Measurements from ENCODE around the gene CFP. TPM values are rescaled to one million over a fixed set of nuclear protein-coding genes. Genes with fewer than 3 reads are reported as not detected.

Gene CFP
- total and polyA plus RNA-seq, 2 of the 13 experiments (the other 11 are each of a cell fraction or from before 2014, with no cell fraction given): 0.01 TPM; not detected in 1

DNA sequence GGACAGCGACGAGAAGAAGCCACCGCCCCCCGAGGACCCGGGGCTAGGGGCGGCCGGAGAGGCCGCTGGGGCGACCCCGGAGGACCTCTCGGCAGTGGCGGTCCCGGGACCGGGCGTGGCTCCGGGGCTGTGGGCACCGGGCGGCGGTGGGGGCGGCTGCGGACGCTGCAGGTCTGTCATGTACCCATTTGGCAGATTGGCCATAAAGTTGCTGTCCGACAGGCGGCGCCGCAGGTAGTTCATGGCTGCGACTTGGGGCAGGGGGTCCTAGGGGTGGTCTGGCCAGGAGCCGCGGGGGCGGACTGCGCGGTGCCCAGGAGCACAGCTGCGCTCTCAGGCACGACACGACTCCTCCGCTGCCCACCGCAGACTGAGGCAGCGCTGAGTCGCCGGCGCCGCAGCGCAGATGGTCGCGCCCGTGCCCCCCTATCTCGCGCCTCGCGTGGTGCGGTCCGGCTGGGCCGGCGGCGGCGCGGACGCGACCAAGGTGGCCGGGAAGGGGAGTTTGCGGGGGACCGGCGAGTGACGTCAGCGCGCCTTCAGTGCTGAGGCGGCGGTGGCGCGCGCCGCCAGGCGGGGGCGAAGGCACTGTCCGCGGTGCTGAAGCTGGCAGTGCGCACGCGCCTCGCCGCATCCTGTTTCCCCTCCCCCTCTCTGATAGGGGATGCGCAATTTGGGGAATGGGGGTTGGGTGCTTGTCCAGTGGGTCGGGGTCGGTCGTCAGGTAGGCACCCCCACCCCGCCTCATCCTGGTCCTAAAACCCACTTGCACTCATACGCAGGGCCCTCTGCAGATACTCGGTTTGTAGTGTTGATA lies 10.0 kb downstream of the CFP start, which contains the start of gene SYN1 (continued):
- TF ChIP-seq SNAPC2 (CRISPR knock-in tag; IDR thresholded peaks at IDR 0.05) (peak; percentile 79; the same call in 1 of the 2 replicates), HOXA9 (CRISPR knock-in tag; IDR thresholded peaks at IDR 0.05; ENCODE audit: borderline replicate concordance) (peak; percentile 43; the same call in 1 of the 2 replicates), ZNF879 (CRISPR knock-in tag; IDR thresholded peaks at IDR 0.05) (no peak), FOSL2 (CRISPR knock-in tag; IDR thresholded peaks at IDR 0.05) (peak; percentile 56), KDM5A (IDR thresholded peaks at IDR 0.05; ENCODE audit: borderline replicate concordance, low read length) (no peak), RXRB (CRISPR knock-in tag; IDR thresholded peaks at IDR 0.05; ENCODE audit: borderline replicate concordance) (0 out of 2 replicates have a peak, but pooled peaks have one; percentile 31), U2AF1 (optimal IDR thresholded peaks at IDR 0.05; ENCODE audit: low read depth, low read length) (no peak), MED13 (CRISPR knock-in tag; IDR thresholded peaks at IDR 0.05) (0 out of 2 replicates have a peak, but pooled peaks have one; percentile 35), GABPB1 (CRISPR knock-in tag; IDR thresholded peaks at IDR 0.05) (peak; percentile 64), ZBTB38 (CRISPR knock-in tag; IDR thresholded peaks at IDR 0.05) (peak; percentile 62; the same call in 1 of the 2 replicates), THAP11 (CRISPR knock-in tag; IDR thresholded peaks at IDR 0.05) (peak; percentile 56; the same call in 1 of the 2 replicates), ZKSCAN8 (CRISPR knock-in tag; IDR thresholded peaks at IDR 0.05; ENCODE audit: borderline replicate concordance) (no peak), ZNF816 (CRISPR knock-in tag; IDR thresholded peaks at IDR 0.05; ENCODE audit: borderline replicate concordance) (0 out of 2 replicates have a peak, but pooled peaks have one; percentile 51), MXD4 (CRISPR knock-in tag; IDR thresholded peaks at IDR 0.05) (peak; percentile 44; the same call in 1 of the 2 replicates), EEA1 (CRISPR knock-in tag; IDR thresholded peaks at IDR 0.05; ENCODE audit: borderline replicate concordance) (0 out of 2 replicates have a peak, but pooled peaks have one; percentile 40), CCDC6 (CRISPR knock-in tag; IDR thresholded peaks at IDR 0.05) (peak; percentile 46; the same call in 1 of the 2 replicates), NONO (IDR thresholded peaks at IDR 0.05) (no peak), NONO (CRISPR knock-in tag; conservative IDR thresholded peaks at IDR 0.05) (peak; percentile 42; the same call in 1 of the 2 replicates), ZNF234 (CRISPR knock-in tag; conservative IDR thresholded peaks at IDR 0.05) (no peak), KLF6 (CRISPR knock-in tag; IDR thresholded peaks at IDR 0.05) (0 out of 2 replicates have a peak, but pooled peaks have one; percentile 70)
- TF ChIP-seq, protein P1, sequence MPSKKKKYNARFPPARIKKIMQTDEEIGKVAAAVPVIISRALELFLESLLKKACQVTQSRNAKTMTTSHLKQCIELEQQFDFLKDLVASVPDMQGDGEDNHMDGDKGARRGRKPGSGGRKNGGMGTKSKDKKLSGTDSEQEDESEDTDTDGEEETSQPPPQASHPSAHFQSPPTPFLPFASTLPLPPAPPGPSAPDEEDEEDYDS (CRISPR knock-in tag; IDR thresholded peaks at IDR 0.05): no peak
- TF ChIP-seq, protein P2, sequence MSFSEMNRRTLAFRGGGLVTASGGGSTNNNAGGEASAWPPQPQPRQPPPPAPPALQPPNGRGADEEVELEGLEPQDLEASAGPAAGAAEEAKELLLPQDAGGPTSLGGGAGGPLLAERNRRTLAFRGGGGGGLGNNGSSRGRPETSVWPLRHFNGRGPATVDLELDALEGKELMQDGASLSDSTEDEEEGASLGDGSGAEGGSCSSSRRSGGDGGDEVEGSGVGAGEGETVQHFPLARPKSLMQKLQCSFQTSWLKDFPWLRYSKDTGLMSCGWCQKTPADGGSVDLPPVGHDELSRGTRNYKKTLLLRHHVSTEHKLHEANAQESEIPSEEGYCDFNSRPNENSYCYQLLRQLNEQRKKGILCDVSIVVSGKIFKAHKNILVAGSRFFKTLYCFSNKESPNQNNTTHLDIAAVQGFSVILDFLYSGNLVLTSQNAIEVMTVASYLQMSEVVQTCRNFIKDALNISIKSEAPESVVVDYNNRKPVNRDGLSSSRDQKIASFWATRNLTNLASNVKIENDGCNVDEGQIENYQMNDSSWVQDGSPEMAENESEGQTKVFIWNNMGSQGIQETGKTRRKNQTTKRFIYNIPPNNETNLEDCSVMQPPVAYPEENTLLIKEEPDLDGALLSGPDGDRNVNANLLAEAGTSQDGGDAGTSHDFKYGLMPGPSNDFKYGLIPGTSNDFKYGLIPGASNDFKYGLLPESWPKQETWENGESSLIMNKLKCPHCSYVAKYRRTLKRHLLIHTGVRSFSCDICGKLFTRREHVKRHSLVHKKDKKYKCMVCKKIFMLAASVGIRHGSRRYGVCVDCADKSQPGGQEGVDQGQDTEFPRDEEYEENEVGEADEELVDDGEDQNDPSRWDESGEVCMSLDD (CRISPR knock-in tag; IDR thresholded peaks at IDR 0.05; ENCODE audit: borderline replicate concordance): peak; percentile 73; the same call in 1 of the 2 replicates
- TF ChIP-seq, protein P3, sequence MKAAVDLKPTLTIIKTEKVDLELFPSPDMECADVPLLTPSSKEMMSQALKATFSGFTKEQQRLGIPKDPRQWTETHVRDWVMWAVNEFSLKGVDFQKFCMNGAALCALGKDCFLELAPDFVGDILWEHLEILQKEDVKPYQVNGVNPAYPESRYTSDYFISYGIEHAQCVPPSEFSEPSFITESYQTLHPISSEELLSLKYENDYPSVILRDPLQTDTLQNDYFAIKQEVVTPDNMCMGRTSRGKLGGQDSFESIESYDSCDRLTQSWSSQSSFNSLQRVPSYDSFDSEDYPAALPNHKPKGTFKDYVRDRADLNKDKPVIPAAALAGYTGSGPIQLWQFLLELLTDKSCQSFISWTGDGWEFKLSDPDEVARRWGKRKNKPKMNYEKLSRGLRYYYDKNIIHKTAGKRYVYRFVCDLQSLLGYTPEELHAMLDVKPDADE (CRISPR knock-in tag; IDR thresholded peaks at IDR 0.05): no peak
- TF ChIP-seq, protein P4, sequence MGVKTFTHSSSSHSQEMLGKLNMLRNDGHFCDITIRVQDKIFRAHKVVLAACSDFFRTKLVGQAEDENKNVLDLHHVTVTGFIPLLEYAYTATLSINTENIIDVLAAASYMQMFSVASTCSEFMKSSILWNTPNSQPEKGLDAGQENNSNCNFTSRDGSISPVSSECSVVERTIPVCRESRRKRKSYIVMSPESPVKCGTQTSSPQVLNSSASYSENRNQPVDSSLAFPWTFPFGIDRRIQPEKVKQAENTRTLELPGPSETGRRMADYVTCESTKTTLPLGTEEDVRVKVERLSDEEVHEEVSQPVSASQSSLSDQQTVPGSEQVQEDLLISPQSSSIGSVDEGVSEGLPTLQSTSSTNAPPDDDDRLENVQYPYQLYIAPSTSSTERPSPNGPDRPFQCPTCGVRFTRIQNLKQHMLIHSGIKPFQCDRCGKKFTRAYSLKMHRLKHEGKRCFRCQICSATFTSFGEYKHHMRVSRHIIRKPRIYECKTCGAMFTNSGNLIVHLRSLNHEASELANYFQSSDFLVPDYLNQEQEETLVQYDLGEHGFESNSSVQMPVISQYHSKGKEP (CRISPR knock-in tag; IDR thresholded peaks at IDR 0.05): 0 out of 2 replicates have a peak, but pooled peaks have one; percentile 73

Data from HepG2 (cell line).